GM21717 (cell line): ENCODE data around the gene CYB561.

Experiments used
- ATAC-seq: cut with Tn5 transposase; IDR thresholded peaks from one replicate; pipeline ENCODE4 v1.9.1; 2021; ENCODE audit warnings: mild to moderate bottlenecking, moderate library complexity; ENCODE audit not compliant: unreplicated experiment

CYB561 gene

GRCh38 chr17:63452046-63452961 lies 6.2 kb upstream of the CYB561 start:
- no peak for ATAC-seq

GRCh38 chr17:63451150-63451549 lies 5.0 kb upstream of the CYB561 start:
- no peak for ATAC-seq

- no peak for ATAC-seq
Observed at GRCh38 chr17:63450551-63450950, 4.4 kb upstream of the CYB561 start.

- no peak for ATAC-seq
Observed at GRCh38 chr17:63448655-63449054, 2.5 kb upstream of the CYB561 start.

- ATAC-seq: no peak
Observed at GRCh38 chr17:63447471-63448009, 1.4 kb upstream of the CYB561 start.

- ATAC-seq: peak; percentile 34
Observed at GRCh38 chr17:63446753-63447470, 806 bp upstream of the CYB561 start.

- peak; percentile 30 for ATAC-seq
Observed at GRCh38 chr17:63445571-63445953, 544 bp downstream of the CYB561 start.

- ATAC-seq: no peak
Observed at GRCh38 chr17:63445065-63445464, 1.0 kb downstream of the CYB561 start.

GRCh38 chr17:63444457-63444856 lies 1.6 kb downstream of the CYB561 start:
- no peak for ATAC-seq

- no peak for ATAC-seq
Observed at GRCh38 chr17:63443053-63443452, 3.1 kb downstream of the CYB561 start.

GRCh38 chr17:63442549-63443035 lies 3.5 kb downstream of the CYB561 start:
- no peak for ATAC-seq

- ATAC-seq: no peak
Observed at GRCh38 chr17:63442074-63442473, 4.0 kb downstream of the CYB561 start.

- no peak for ATAC-seq
Observed at GRCh38 chr17:63441654-63442053, 4.5 kb downstream of the CYB561 start.

- ATAC-seq: no peak
Observed at GRCh38 chr17:63440770-63441335, 5.3 kb downstream of the CYB561 start.

GRCh38 chr17:63440127-63440769 lies 5.9 kb downstream of the CYB561 start:
- ATAC-seq: no peak

- no peak for ATAC-seq
Observed at GRCh38 chr17:63439687-63440086, 6.4 kb downstream of the CYB561 start.

GRCh38 chr17:63438092-63439051 lies 7.7 kb downstream of the CYB561 start:
- no peak for ATAC-seq

GRCh38 chr17:63437287-63438091 lies 8.6 kb downstream of the CYB561 start:
- no peak for ATAC-seq
